Measurements from ENCODE around the gene RPAIN.
A peak's percentile ranks its signal among the peaks of the same experiment; 100 is the strongest.

RPAIN gene, protein sequence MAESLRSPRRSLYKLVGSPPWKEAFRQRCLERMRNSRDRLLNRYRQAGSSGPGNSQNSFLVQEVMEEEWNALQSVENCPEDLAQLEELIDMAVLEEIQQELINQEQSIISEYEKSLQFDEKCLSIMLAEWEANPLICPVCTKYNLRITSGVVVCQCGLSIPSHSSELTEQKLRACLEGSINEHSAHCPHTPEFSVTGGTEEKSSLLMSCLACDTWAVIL

DNA sequence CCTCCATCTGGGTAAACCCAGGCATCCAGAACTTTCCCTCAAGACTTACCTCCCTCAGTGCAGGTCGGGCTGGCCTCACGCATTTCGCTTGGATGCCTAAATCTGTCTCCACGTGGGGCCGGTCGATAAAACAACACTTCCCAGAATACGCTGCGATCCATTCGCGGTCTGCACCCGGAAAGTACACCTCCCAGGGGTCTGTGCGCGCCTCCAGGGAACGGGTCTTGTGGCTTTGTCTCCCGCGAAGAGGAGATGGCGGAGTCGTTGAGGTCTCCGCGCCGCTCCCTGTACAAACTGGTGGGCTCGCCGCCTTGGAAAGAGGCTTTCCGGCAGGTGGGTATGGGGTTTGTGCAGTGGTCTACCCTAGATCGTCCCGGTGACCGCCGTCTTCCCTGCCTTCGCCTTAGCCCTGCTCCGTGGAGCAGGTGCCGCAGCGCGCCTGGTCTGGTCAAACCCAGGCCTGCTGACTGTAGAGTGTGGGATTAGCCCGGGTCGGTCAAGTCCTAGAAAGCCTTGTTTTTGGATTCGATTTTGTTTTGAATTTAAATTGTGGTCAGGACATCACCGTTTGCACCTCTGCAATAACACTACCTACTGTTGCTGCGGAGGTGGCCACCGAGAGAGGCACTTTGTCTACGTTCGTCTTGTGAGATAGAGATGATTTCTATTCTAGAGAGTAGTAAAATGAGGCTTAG, at the start of gene RPAIN:
RPAIN (plus strand) TSS at position 224 of the 695 bp plus-strand sequence; CDS start at position 253, 29 bp downstream.
- no peak for DNase-seq

DNA sequence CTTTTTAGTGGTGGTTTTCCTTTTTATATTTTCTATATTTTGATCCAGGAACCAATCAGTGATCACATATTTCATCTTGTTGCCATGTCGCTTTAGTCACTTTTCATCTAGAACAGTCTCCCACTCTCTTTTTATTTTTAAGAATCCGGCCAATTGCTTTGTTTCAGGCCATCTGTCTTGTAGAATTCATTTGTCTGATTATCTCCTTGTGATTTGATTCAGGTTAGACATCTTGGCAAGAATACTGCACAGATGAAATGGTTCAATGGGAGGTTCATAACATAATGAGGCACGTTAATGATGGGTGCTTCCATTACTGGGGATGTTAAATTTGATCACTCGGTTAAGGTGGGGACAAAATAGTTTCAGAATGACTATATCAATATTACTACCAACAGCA, 49.6 kb upstream of the RPAIN start:
- DNase-seq = no peak

DNA sequence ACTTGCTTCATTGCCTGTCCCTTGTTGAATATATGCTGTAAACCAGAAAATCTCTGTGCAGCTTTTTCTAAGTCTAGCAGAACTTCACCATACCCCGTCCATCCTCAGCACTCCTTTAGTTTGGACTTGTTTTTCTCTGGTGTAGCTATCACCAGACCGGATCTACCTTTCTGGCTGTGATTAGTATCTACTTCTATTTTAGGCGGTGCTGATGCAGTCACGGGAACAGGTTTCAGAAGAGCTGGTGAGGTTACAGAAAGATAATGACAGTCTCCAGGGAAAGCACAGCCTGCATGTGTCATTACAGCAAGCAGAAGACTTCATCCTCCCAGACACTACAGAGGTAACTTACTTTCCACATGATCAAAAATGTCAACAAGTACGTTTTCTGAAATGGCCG, 46.9 kb upstream of the RPAIN start:
- no peak for DNase-seq

GRCh38 chr17:5378566-5379207, 41.3 kb upstream of the RPAIN start:
- DNase-seq = no peak

DNA sequence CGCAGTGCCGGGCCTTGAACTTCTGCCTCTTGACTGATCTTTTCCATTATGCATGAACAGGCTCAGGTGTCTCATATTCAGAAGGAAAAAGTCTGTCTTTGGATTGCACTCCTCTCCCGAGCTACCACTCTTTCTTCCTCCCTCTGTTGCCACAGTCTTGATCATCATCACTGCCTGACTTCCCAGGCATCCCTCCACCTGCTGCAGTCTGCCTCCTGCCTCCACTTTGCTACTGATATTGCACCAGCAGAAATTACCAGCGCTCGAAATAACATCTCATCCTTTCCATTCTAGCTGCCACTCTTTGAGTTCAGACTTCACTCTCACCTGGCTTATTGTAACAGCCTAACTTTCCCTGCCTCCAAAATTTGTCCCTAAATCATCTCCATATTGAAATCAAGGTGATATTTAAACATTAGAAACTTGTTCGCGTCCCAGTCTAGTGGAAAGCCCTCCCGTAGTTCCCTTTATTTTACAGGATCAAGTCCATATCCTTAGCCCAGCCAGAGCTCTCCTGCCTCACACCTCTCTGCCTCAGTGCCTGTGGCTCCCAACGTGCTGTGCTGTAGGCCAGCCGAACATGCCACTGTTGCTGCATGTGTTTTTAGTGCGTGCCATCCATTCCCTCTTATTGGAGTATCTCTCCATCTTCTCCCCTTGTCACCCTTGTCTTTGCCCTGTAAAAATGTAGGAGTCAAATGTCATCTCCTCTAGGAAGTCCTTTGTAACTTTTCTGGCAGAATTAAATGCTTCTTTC, 40.5 kb upstream of the RPAIN start:
- DNase-seq = no peak

- DNase-seq = no peak
Measured at GRCh38 chr17:5380491-5381135, 39.4 kb upstream of the RPAIN start.

GRCh38 chr17:5381542-5381941, 38.4 kb upstream of the RPAIN start:
- DNase-seq = no peak

GRCh38 chr17:5391678-5392077, 28.3 kb upstream of the RPAIN start:
- DNase-seq = no peak

- no peak for DNase-seq
Measured at GRCh38 chr17:5396612-5397011, 23.4 kb upstream of the RPAIN start.

- DNase-seq = no peak
Measured at GRCh38 chr17:5399767-5400166, 20.2 kb upstream of the RPAIN start.

GRCh38 chr17:5405400-5405799, 14.6 kb upstream of the RPAIN start:
- no peak for DNase-seq

- no peak for DNase-seq
Measured at GRCh38 chr17:5408186-5408585, 11.8 kb upstream of the RPAIN start.

DNA sequence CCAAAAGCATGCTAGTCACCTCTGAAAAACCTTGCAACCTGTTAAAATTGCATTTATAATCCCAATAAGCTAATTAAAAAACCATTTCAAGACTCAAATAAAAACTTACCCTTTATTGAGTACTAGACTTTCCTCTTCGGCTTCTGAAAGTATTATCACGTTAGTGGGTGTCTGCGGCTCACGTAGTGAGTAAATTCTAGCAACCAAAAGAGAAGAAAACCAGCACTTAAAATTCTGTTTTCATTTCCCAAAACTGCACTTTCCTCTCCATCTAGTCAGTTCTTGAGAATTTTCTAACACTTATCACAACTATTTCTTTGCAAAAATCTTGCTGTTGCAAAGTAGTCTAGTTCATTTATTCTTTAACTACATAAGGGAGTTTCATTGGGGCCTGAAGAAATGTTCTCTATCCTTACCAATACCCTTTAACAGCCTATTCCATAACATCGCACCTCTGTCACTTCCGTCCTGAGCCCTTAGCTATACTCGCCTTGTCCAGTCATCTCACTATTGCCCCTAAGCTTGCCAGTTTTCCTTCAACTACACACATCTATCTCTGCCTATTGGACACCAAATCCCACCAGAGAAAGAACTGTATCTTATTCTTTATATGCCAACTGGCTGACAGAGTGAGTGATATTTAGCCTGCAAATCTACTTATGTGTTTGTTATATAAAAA, 9.2 kb upstream of the RPAIN start:
- DNase-seq = no peak

GRCh38 chr17:5413682-5414081, 6.3 kb upstream of the RPAIN start:
- DNase-seq = no peak

GRCh38 chr17:5416901-5417300, 3.1 kb upstream of the RPAIN start:
- no peak for DNase-seq

DNA sequence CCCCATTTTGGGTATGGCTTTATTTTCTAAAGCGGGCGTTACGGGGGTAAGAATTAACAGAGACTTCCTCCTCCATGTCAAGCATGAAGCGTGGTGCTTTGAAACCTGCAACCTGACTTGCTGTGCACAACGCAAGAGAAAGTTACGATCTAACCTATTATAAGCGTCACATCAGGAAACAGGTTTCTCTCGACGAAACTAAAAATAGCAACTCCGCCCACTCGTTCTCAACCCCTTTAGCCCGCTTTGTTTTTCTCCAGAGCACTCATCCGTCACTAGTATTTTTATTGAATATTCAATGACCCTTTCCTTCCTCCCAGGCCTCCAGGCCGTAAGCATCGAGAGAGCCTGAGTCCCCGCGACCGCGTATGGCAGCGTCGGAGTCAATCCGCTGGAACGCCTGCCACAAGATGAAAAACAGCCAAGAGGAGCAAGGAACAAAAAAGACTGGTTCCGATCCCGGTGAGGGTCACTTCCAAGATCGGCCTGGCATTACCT, 1.1 kb upstream of the RPAIN start:
- no peak for DNase-seq

DNA sequence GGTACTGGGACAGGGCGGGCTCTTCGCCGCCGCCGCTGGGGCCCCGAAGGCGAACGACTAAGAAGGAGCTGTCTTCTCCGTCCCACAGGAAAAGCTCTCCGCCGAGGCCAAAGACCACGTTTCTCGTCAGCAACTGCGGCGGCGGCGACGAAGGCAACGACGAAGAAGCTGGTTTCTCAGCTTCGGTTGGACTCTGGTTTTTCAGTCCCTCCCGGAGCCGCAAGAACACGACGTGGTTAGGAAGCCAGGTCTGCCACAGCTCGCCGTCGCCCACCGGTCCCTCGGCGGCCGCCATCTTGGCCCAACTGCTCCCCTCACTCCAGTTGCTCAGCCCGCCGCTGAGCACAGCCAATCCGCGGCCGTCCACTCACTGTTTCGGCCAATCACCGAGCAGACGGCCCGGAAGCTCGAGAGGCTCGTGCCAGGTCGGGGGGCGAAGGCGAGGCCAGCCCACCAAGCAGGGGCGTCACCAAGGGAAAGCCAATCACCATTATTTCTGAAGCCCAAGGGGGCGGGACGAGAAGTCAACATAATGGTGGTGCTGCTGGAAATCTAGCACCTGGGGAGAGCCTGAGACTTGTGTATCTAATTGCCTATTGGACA, 525 bp upstream of the RPAIN start, which contains the start of gene NUP88:
NUP88 (minus strand) TSS at position 307 of the 603 bp plus-strand sequence; CDS start at position 295, 12 bp downstream.
- peak; percentile 83 for DNase-seq

GRCh38 chr17:5422505-5422904, 2.5 kb downstream of the RPAIN start:
- DNase-seq = no peak

GRCh38 chr17:5424909-5425308, 4.9 kb downstream of the RPAIN start:
- no peak for DNase-seq

DNA sequence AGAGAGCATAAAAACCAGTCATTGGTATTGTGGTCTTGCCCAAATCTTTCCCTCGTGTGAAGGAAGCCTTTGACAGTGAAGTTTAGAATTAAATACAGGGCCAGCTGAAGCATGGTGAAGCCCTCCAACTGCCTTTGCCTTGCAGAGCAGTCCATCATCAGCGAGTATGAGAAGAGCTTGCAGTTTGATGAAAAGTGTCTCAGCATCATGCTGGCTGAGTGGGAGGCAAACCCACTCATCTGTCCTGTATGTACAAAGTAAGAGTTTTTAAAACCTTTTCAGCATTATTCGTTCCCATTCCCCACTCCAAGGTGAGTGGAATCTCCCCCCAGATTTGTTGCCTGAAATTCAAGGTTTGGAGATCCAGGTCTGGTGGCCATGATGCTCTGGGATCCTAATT, 5.8 kb downstream of the RPAIN start:
- no peak for DNase-seq

DNA sequence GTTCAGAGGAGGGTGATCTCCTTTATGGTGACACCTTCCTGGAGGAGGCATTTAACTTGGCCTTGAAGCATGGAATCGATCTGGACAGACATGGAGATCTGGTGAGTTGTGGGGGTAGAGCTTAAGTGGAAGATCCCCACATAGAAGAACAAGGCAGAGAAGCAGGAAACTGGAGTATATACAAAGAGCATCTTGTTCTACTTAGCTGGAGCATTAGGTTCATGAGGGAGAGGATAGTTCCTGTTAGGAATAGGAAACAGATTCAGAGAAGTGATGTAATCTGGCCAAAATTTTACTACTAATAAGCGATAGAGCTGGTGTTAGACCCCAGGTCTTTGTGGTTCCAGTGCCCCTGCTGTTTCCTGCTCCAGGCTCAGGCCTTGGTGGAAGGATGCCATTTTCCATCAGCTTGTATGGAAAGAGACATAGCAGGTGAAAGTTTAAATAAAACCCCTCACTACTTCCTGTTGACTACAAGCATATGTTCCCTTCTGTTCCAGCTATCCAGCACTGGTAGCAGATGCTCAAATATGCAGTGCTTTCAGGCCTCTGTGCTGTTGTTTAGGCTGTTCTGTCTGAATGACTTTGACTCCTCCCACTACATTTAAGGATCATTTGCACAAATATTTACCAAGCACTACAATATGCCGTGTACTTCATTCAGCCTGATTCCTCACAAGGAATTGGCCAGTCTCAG, 9.4 kb downstream of the RPAIN start:
- peak; percentile 1 for DNase-seq

All from DMS153 (cell line).